Mucosa of stomach (tissue), 1 donor: ENCODE data around the gene SLC37A1.

Experiments used
- H3K27me3 ChIP-seq: one replicate; pipeline ENCODE4 v1.7.0; 2013; ENCODE audit warnings: mild to moderate bottlenecking, low read length; ENCODE audit not compliant: control insufficient read depth, insufficient read depth
- H3K36me3 ChIP-seq: one replicate; pipeline ENCODE4 v1.7.0; 2013; ENCODE audit warnings: low read length; ENCODE audit not compliant: control insufficient read depth, insufficient read depth
- H3K4me1 ChIP-seq: one replicate; pipeline ENCODE4 v1.7.0; 2013; ENCODE audit warnings: mild to moderate bottlenecking, low read length; ENCODE audit not compliant: control insufficient read depth, insufficient read depth
- H3K4me3 ChIP-seq: one replicate; pipeline ENCODE4 v1.7.0; 2013; ENCODE audit warnings: low read length
- H3K9ac ChIP-seq: one replicate; pipeline ENCODE4 v1.7.0; 2013; ENCODE audit warnings: mild to moderate bottlenecking, low read length, moderate library complexity
- H3K9me3 ChIP-seq: one replicate; pipeline ENCODE4 v1.7.0; 2013; ENCODE audit warnings: mild to moderate bottlenecking, low read length, moderate library complexity; ENCODE audit not compliant: control insufficient read depth
- donor health status: Pancreatic carcinoma.

Gene SLC37A1

DNA sequence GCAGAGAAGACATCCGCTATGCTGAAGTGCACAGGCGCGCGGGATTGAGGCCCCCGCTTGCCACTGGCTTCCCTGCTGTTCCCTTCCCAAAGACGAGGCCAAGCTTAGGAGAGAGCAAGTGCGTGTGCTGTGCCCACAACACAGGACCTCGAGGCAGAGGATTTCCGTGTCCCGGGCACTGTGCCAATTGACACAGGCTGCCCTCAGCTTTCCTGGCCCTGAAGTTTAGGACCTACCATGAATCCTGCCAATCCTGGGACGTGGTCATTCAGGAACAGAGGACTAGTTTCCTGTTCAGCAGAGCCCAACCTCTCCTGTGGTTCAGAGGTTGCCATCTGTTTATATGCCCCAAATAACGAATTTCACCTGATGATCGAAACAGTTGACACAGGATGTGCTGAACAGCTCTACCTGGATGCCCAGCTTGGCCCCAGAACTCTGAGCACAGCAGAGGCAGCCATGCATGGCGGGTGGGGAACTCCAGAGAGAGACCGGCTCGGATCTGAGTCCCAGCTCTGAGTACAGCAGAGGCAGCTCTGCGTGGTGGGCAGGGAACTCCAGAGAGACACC, 22.0 kb downstream of the SLC37A1 start:
- no peak overlapping the region for H3K4me3 ChIP-seq
- H3K36me3 ChIP-seq: peaks cover 4% of the 10 kb centered on the region
- peaks cover 83% of the 10 kb centered on the region for H3K4me1 ChIP-seq
- no peaks in the 10 kb centered on the region for H3K27me3 ChIP-seq
- no peaks in the 10 kb centered on the region for H3K9me3 ChIP-seq
- peak overlapping the region; percentile 28 for H3K9ac ChIP-seq

DNA sequence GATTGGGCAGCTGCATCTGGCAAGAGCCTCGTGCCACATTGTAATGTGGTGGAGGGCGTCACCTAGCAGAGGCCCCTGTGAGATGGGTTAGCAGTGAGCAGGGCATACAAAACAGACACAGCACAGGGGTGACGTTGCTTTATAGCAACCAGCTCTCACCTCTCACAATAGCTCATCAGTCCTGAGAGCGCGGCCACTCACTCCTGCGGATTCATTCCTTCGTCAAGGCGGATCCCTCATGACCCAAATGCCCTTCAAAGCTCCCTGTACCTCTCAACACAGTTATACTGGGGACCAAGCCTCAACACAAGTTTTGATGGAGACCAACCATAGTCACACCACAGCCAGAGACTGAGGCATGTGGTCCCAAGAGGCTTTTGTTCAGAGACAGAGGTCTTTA, 22.9 kb downstream of the SLC37A1 start:
- peaks cover 4% of the 10 kb centered on the region for H3K36me3 ChIP-seq
- peaks cover 79% of the 10 kb centered on the region for H3K4me1 ChIP-seq
- H3K9ac ChIP-seq: no peak overlapping the region
- no peak overlapping the region for H3K4me3 ChIP-seq
- H3K27me3 ChIP-seq: no peaks in the 10 kb centered on the region
- H3K9me3 ChIP-seq: no peaks in the 10 kb centered on the region

DNA sequence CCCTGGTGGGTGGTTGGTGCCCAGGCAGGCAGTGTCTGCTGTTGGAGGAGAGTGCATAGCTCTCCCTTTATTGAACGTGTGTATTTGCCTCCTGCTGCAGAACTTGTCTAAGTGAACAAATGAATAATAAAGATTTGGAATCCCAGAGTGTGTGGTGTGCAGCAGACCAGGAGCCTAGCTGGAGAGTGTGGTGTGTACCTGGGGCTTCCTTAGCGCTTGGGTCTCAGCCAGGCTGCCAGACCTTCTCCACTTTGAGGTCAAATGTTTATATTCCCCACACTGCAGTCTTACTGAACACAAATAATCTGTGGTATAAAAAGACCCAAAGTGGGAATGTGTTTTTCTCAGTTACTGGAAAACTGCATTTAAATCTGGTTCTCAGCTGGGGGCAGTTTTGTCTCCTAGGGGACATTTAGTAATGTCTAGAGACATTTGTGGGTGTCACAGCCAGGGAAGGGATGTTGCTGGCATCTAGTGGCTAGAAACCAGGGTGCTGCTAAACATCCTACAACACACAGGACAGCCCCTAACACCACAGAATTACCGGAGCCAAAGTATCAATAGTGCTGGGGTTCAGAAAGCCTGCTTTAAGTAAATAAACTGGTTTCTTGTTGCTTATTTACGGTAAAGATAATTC, 23.6 kb downstream of the SLC37A1 start:
- Histone ChIP-seq H3K4me3 (no peak overlapping the region), H3K4me1 (peaks cover 73% of the 10 kb centered on the region), H3K9ac (peak overlapping the region; percentile 20), H3K9me3 (no peaks in the 10 kb centered on the region), H3K36me3 (peaks cover 4% of the 10 kb centered on the region), H3K27me3 (no peaks in the 10 kb centered on the region)

DNA sequence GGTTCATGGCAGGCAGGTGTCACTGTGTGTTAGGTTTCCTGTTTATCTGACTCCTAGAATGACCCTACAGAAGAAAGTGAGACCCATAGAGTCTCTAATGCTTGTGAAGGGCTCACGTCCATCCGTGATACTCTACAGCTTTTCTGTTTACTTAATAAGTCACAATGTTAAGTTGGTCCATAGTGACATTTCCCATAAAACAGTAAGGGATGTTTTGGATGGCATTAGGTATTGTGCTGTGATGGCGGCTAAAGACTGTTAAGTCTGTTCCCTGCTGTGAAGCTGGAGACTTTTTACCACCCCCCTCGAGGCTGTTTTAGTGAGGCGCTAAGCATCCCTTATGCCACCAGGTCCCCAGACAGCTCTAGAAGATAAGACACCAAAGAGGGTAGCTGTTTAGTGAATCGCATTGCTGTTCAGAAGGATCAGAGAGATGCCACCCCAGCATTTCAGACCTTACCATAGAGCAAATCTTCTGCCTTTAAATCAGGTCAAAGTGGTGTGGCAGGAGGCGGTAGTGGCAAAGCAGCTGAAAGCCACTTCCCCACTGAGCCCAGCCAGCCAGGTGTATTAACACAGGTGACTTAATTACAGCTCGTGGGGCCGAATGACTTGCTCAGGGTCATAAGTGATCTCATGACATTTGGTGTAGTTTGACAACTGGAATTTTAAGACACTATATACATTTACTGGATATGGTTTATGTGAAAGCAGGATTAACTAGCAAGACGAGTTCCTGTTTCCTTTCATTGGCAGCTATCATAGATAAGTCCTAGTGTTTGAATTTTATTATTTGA, 25.0 kb downstream of the SLC37A1 start:
- peaks cover 12% of the 10 kb centered on the region for H3K36me3 ChIP-seq
- no peaks in the 10 kb centered on the region for H3K27me3 ChIP-seq
- H3K9me3 ChIP-seq: no peaks in the 10 kb centered on the region
- H3K4me3 ChIP-seq: no peak overlapping the region
- H3K4me1 ChIP-seq: peaks cover 58% of the 10 kb centered on the region
- H3K9ac ChIP-seq: peak overlapping the region; percentile 56

DNA sequence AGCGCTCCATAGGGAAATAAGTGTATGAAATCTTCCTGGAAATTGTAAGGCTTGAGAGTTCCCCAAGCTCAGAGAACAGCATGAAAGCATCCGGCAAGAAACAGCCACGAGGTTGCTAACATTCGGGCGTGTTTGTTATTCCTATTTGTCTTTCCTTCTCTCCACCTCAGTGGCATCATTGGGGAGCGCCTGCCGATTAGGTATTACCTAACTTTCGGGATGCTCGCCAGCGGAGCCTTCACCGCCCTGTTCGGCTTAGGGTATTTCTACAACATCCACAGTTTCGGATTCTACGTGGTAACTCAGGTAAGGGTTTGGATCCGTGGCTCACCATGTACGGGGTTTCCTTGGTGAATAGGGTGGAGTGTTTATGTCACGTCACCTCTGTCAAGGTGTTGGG, 25.7 kb downstream of the SLC37A1 start:
- H3K4me1 ChIP-seq: peaks cover 52% of the 10 kb centered on the region
- H3K27me3 ChIP-seq: no peaks in the 10 kb centered on the region
- H3K9me3 ChIP-seq: no peaks in the 10 kb centered on the region
- peak overlapping the region; percentile 56 for H3K9ac ChIP-seq
- peaks cover 12% of the 10 kb centered on the region for H3K36me3 ChIP-seq
- no peak overlapping the region for H3K4me3 ChIP-seq

DNA sequence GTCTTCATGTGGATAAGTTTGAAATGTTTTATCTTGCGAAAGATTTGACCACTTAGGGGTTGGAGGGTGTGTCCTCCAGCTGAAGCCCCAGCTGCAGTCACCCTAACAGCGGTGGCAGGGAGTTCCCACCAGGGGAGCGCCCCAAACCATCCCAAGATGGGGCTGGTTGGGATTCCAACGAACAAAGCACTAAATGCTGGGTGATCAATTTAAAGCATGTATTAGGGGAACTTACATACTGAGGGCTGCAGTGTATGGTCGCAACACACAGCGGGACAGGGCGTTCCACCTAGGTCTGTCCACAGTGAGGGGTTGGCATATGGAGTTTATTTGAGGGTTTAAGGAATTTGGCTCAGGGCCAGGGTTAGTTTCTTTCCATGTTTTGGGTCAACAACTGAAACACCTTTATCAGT, 26.3 kb downstream of the SLC37A1 start:
- H3K4me1 ChIP-seq: peaks cover 46% of the 10 kb centered on the region
- H3K36me3 ChIP-seq: peaks cover 17% of the 10 kb centered on the region

DNA sequence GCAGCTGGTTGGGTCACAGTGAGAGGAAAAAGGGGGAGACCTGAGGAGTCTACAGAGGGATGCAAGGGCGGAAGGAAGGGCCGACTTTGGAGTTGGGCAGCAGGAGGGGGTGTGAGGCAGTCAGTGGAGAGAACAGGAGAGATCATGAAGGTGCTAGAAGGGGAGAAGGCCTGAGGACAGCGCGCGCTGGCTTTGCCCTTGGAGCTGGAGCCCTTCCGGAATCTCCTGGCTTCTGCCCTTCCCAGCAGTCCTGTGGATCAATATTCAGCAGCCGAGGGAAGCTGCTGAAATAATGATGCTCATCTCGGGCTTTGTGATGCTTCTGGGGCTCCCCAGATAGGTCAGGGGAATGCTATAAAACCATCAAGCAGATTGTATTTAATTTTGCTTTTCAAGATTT, 26.7 kb downstream of the SLC37A1 start:
- Histone ChIP-seq H3K9ac (no peak overlapping the region), H3K4me3 (no peak overlapping the region), H3K4me1 (peaks cover 41% of the 10 kb centered on the region), H3K9me3 (no peaks in the 10 kb centered on the region), H3K36me3 (peaks cover 22% of the 10 kb centered on the region), H3K27me3 (no peaks in the 10 kb centered on the region)

More for the DNA sequence above, 26.3 kb downstream of the SLC37A1 start:
- Histone ChIP-seq H3K9ac (no peak overlapping the region), H3K27me3 (no peaks in the 10 kb centered on the region), H3K9me3 (no peaks in the 10 kb centered on the region), H3K4me3 (no peak overlapping the region)

DNA sequence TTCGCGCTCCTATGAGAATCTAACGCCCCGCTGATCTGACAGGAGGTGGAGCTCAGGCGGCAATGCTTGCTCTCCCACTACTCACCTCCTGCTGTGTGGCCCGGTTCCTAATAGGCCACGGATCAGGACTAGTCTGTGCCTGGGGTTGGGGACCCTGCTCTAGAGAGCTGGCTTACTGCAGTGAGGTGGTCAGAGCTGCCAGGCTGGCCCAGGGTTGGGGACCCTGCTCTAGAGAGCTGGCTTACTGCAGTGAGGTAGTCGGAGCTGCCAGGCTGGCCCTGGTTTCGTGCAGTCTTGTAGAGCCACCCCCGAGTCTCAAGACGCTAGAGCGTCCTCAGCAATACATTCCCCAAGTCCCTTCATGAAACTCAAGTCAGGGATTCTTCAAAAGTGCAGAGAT, 27.5 kb downstream of the SLC37A1 start:
- Histone ChIP-seq H3K9me3 (no peaks in the 10 kb centered on the region), H3K36me3 (peaks cover 21% of the 10 kb centered on the region), H3K9ac (no peak overlapping the region), H3K4me1 (peaks cover 33% of the 10 kb centered on the region), H3K4me3 (no peak overlapping the region), H3K27me3 (no peaks in the 10 kb centered on the region)

DNA sequence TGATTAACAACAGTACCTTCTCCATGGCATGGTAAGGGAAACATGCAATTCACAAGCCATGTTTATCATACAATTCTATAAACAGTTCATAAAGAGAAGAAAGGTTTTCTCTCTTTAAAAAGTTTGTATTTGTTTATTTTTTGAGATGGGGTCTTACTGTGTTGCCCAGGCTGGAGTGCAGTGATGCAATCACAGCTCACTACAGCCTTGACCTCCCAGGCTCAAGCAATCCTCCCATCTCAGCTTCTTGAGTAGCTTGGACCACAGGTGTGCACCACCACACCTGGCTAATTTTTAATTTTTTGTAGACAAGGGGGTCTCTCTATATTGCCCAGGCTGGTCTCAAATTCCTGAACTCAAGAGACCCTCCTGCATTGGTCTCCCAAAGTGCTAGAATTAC, 28.0 kb downstream of the SLC37A1 start:
- H3K4me3 ChIP-seq: no peak overlapping the region
- peaks cover 29% of the 10 kb centered on the region for H3K4me1 ChIP-seq
- H3K36me3 ChIP-seq: peaks cover 25% of the 10 kb centered on the region
- no peaks in the 10 kb centered on the region for H3K9me3 ChIP-seq
- no peaks in the 10 kb centered on the region for H3K27me3 ChIP-seq
- H3K9ac ChIP-seq: no peak overlapping the region

DNA sequence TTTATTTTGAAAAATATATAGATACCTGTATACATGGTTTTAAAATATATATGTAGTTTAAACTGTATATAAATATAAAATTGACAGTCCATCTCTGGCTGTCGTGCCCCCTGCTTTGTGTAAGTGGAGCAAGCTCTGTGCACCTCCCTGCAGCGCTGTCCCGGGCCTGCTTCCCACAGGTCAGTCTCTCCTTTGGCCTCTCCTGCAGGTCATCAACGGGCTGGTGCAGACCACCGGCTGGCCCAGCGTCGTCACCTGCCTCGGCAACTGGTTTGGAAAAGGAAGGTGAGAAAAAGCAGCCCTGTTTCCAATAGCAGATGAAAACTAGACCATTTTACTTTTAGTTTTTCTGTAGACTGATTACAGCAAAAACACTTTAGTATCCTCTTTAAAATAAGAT, 28.5 kb downstream of the SLC37A1 start:
- Histone ChIP-seq H3K9me3 (no peaks in the 10 kb centered on the region), H3K4me1 (peaks cover 23% of the 10 kb centered on the region), H3K27me3 (no peaks in the 10 kb centered on the region), H3K4me3 (no peak overlapping the region), H3K36me3 (peaks cover 25% of the 10 kb centered on the region), H3K9ac (no peak overlapping the region)

DNA sequence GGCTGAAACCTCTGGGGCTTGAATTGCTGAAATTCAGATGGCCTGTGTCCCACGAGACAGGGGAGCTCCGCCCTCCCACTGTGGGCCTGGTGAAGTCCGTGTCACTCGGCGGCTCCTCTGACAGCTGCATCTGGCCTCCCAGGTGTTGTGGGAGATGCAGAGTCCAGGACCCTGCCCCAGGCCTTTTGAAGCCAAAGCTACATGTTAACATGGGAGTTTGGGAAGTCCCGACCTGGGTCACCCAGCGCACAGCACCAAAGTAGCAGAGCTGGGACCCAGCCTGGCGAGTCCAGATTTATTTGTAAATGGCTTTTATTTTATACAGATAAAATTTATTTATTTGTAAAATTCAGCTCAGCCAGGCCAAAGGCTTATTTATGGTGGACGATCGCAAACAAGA, 28.9 kb downstream of the SLC37A1 start:
- peaks cover 20% of the 10 kb centered on the region for H3K4me1 ChIP-seq
- H3K36me3 ChIP-seq: peaks cover 29% of the 10 kb centered on the region
- H3K4me3 ChIP-seq: no peak overlapping the region
- H3K9me3 ChIP-seq: no peaks in the 10 kb centered on the region
- no peak overlapping the region for H3K9ac ChIP-seq
- no peaks in the 10 kb centered on the region for H3K27me3 ChIP-seq

DNA sequence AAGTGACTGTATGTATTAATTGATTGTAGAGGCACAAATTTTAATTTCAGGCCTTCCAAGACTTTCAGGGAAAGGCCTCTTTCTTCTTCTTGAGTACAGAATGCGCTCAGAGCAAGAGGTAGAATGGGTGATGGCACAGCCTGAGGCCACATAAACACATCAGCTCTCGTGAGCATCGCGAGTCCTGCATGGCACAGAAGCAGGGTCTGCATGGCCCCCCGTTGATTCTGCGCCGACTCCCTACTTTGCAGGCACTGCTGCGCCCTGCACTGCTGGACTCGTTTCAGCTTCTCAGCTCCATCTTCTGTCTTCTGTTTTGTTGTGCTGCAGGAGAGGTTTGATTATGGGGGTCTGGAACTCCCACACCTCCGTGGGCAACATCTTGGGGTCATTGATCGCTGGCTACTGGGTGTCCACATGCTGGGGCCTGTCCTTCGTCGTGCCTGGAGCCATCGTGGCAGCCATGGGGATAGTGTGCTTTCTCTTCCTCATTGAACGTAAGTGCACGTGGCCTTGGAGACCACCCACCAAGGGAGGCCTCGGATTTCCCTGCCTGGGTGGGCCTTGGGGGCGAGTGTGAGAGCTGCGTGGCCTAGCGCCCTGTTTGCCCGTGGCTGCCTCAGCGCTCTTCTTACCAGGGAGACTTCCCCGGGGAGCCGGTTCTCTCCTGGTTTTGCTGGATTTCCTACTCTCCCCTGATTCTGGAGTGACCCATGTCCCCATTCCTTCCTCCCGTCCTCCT, 29.6 kb downstream of the SLC37A1 start:
- Histone ChIP-seq H3K27me3 (no peaks in the 10 kb centered on the region), H3K4me3 (no peak overlapping the region), H3K36me3 (peaks cover 36% of the 10 kb centered on the region), H3K4me1 (peaks cover 20% of the 10 kb centered on the region), H3K9ac (no peak overlapping the region), H3K9me3 (no peaks in the 10 kb centered on the region)
